ENCODE measurements around the gene OLFML2A.

DNA sequence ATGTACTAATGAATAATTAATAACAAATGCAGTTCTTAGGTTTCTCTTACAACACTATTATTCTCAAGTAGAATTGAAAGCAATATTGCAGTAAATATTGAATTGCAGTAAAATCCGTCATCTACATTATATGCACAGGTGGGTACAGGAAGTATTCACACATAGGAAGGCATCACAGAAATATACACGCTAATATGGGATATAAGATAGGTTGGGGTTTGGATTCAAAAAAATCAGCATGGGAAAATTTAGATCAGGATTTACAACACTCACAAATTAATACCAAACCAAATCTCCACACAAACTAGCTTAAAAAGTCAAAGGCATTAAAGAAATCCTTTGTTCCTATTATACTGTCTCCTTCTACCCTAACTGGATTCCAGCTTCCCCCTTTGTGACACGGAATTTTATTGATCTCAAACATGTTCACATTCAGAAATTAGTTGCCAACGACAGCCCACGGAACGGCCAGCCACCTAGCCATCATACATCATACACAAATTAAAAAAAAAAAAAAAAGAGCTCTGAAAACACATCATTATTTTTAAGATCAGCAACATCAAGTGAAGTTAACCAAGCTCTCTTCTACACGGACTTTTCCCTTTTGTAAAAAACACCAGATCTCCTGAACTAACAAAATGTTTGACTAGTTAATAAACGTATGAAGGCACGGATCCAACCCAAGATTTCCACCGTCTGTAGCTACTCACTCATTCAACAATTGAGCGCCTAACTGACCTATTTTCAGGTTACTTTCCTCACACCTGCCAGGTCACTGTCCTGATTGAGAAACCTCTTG, 8.0 kb upstream of the OLFML2A start:
- TF ChIP-seq, protein P1, sequence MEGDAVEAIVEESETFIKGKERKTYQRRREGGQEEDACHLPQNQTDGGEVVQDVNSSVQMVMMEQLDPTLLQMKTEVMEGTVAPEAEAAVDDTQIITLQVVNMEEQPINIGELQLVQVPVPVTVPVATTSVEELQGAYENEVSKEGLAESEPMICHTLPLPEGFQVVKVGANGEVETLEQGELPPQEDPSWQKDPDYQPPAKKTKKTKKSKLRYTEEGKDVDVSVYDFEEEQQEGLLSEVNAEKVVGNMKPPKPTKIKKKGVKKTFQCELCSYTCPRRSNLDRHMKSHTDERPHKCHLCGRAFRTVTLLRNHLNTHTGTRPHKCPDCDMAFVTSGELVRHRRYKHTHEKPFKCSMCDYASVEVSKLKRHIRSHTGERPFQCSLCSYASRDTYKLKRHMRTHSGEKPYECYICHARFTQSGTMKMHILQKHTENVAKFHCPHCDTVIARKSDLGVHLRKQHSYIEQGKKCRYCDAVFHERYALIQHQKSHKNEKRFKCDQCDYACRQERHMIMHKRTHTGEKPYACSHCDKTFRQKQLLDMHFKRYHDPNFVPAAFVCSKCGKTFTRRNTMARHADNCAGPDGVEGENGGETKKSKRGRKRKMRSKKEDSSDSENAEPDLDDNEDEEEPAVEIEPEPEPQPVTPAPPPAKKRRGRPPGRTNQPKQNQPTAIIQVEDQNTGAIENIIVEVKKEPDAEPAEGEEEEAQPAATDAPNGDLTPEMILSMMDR (IDR thresholded peaks at IDR 0.05; ENCODE audit: poor library complexity), result no peak
- no peak for TF ChIP-seq EZH2phosphoT487 (IDR thresholded peaks at IDR 0.05; ENCODE audit: low read depth, severe bottlenecking, unreplicated experiment)

Measured in hepatocyte (in vitro differentiated cells).